ENCODE measurements around the gene MED9.

Gene MED9

DNA sequence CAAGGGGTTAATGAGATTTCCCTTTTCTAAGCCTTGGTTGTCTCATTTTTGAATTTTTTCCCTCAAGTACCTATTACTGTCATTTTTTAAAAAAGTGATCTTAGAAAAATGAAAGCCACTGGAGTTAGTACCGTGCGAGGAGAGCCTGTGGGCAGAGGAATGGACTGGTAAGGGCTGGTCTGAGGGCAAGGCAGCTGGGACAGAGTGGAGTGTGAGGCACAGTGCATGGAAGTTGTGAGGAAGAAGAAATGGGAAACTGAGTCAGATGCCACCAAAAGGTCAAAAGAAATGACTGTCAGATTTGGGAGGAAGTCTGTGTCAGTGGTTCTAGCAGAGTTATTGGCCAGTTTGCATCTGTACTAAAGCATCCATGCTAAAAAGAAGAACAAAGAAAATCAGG is 11.2 kb downstream of the MED9 start:
- no peak for DNase-seq (ENCODE audit: low read depth, low spot score)

DNA sequence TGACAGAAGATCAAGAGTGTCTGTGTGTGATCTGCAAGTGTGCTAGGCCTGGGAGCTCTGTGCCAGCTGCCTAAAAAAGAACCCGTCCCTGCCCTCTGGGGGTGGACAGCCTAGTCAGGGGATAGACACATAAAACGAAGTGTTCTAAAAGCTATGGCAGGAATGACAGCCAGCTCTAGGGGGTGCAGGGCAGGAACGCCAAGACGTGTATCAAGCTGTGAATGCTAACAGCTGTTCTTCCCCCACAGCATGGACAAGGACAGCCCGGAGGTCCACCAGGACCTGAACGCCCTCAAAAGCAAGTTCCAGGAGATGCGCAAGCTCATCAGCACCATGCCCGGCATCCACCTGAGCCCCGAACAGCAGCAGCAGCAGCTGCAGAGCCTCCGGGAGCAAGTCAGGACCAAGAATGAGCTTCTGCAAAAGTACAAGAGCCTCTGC is 14.3 kb downstream of the MED9 start:
- DNase-seq (ENCODE audit: low read depth, low spot score), result no peak

GRCh38 chr17:17491546-17491988 is 14.8 kb downstream of the MED9 start:
- no peak for DNase-seq (ENCODE audit: low read depth, low spot score)

DNA sequence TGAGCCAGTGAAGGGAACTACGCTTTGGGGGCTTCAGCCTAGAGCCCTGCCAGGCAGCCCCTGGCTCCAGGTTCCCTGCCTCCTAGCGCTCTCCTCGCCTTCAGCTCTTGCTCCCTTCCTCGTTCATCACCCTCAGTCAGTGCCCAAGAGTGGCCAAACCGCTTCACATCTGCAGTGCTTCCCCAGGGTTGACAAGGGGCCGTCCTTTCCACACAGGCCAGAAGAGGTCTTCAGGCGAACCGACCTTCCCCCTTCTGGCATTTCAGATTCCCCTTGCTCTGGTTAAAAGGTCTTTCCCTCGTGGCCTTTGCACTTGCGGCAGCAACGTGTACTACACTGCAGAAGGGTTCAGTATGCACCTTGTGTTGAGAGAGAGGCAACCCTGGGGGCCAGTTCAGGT is 15.3 kb downstream of the MED9 start:
- DNase-seq (ENCODE audit: low read depth, low spot score), result no peak

DNA sequence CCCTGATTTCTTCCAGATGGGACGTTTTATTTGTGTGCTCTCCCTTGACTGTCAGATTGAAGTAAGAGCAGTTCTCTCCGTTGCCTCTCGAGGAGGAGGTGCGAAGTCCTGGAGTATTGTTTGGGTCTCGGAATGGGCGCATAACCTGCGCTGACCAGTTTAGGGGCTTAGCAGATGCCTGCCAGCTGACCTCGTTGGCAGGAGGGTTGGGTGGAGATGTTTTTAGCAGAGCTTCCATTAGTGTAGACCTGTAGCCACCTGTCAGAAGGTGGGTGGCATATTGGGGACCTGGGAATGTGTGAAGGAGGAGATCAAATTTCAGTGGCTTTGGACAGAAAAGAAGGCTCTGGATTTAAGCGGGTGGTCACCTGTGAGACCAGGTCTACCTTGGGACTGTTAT is 15.8 kb downstream of the MED9 start:
- no peak for DNase-seq (ENCODE audit: low read depth, low spot score)

DNA sequence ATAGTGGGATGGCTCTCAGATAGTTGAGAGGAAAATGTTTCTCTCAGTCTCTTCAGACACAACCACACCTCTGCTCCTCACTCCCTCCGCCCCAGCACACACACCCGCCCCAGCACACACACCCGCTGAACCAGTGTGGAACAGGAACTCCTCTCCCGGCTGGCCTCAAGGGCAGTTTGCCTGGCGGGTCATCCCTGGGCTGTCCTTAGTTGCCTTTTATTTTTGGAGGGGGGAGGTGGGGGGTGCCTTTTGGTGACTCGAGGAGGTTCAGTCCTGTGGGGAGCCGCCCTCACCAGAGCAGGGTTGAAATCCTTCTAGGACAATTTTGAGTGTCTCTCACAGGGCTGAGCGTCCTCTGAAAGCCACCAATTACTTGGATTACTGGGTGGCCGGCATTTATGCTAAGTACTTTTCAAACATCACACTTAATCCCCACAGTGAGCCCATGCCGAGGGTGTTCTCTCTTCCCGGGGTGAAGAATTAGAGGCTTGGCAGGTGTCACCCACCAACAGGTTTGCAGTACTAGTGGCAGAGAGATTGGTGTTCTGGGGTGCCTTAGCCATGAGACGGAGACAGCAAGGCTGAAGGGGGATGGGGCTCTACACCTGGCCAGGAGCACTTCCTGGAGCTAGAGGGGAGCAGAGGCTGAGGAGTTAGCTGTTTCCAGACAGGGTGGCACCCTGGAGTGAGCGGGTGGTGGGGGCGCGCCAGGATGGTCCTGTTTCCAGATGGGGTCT is 16.6 kb downstream of the MED9 start:
- DNase-seq (ENCODE audit: low read depth, low spot score), result no peak

GRCh38 chr17:17493986-17494466 is 17.2 kb downstream of the MED9 start:
- no peak for DNase-seq (ENCODE audit: low read depth, low spot score)

DNA sequence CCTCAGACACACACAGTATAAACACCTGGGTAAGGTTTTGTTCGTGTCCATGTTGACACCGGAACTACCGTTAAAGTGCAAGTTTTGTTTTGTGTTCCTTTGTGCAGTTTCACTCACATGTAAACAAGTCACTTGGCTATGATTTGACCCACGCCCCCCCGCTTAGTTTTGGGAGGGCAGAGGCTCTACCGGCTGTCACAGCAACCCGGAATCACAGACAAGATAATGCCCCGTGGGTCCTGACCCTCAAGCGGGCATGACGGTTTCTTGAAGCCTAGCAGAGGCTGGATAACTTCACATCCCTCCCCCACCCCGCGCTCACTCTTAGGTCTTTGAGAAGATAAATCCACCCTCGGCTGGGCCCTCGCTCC is 17.7 kb downstream of the MED9 start:
- DNase-seq (ENCODE audit: low read depth, low spot score), result no peak

GRCh38 chr17:17494870-17495535 is 18.2 kb downstream of the MED9 start:
- no peak for DNase-seq (ENCODE audit: low read depth, low spot score)

DNA sequence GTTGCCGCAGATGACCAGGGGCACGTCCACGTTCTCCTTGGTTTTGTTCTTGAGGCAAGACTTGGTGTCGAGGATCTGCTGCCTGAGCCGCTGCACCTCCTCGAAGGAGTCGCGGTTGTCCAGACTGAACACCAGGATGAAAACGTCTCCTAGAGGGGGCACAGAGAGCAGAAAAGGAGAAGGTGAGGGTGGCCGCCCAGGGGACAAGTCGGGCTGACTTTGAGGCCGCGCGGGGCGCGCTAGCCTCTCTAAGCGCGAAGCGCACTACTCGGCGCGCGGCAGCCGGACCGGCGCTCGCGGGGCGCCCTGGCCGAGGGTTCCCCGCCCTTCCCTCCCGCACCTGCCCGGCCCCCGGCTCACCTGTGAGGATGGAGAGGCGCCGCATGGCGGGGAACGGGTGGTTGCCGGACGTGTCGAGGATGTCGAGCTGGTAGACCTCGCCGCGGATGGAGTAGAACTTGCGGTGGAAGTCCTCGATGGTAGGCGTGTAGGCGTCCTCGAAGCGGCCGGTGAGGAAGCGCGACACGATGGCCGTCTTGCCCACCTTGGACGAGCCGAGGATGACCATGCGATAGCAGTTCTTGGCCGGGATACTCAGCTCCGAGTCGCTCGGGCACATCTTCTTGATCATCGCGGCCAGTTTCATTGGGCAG is 18.9 kb downstream of the MED9 start:
- no peak for DNase-seq (ENCODE audit: low read depth, low spot score)

DNA sequence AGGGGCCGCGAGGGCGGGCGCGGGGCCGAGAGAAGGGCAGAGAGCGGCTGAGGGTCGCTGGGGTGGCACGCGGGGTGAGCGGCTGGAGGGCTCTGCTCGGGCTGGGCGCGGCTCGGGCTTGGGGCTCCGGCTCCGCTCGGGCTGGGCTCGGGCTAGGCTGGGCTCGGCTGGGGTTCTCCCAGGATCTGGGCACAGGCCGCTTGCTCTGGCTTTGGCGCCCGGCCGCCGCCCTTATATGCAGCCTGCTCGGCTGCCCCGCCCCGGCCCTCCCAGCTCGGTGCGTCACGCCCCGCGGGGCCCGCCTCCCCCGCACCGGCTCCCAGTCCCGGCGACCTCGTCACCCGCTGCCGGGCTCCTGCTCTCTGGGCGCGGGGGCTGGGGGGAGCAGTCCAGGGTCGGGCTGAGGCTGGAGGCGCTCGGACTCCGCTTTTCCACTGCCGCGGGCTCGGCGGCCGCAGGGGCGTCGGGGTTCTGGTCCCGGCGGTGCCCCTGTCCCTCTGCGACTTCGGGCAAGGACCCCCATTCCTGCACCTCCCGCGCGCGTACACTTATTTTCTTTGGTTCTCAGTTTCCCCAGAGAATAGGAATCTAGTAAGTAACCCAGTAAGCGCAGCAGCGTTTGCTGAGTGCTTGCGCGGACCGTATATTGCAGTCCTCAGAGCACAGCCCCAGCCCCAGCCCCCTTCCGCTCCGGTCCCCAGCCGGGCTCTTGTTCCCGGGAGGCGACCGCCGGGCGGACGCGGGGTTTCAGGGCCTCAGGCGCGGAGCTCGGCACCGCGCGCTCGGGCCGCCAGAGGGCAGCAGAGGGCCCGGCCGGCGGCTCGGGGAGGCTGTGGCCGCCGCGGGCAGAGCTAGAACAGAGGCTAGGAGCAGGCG is 19.6 kb downstream of the MED9 start, which contains the start of gene RASD1:
TSS of gene RASD1 (minus strand) at position 207 of the 876 bp plus-strand sequence. CDS start 214 bp downstream, outside the sequence.
- no peak for DNase-seq (ENCODE audit: low read depth, low spot score)

DNA sequence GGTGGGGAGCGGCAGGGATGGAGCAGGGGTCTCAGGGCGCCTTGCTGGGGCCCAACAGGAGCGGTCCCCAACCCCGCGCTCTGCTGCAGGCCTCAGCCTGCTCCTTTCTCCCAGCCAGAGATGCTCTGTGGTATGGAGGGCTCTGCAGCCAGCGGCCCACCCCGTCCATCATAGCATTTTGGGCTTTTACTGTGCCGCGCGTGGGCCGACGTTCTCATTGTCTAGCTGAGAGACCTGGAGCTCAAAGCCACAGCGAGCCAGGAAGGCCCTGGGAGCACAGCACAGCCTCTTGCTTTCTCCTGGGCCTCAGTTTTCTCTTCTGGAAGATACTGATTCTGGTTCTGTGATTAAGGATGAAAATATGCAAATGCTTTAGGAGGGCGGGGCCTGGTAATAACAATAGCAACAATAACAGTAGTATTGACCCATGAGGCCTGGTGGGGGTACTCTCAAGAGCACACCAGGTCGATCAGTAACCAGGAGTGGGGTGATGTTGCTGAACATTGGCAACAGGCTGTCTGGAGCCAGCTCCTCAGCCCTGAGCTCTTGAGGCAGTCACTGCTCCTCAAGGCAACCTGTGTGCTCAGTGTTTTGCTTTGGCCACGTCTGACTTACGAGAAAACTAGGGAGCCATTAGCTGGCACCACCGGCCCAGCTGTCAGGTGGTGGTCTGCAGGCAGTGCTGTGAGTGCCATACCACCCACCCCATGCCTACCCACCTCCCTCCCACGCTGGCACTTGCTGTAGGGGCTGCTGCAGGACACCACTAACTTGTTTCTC is 20.5 kb downstream of the MED9 start:
- no peak for DNase-seq (ENCODE audit: low read depth, low spot score)

- DNase-seq (ENCODE audit: low read depth, low spot score), result no peak
Observed at GRCh38 chr17:17497845-17498520, 21.2 kb downstream of the MED9 start.

GRCh38 chr17:17498606-17499301 is 22.0 kb downstream of the MED9 start:
- no peak for DNase-seq (ENCODE audit: low read depth, low spot score)

DNA sequence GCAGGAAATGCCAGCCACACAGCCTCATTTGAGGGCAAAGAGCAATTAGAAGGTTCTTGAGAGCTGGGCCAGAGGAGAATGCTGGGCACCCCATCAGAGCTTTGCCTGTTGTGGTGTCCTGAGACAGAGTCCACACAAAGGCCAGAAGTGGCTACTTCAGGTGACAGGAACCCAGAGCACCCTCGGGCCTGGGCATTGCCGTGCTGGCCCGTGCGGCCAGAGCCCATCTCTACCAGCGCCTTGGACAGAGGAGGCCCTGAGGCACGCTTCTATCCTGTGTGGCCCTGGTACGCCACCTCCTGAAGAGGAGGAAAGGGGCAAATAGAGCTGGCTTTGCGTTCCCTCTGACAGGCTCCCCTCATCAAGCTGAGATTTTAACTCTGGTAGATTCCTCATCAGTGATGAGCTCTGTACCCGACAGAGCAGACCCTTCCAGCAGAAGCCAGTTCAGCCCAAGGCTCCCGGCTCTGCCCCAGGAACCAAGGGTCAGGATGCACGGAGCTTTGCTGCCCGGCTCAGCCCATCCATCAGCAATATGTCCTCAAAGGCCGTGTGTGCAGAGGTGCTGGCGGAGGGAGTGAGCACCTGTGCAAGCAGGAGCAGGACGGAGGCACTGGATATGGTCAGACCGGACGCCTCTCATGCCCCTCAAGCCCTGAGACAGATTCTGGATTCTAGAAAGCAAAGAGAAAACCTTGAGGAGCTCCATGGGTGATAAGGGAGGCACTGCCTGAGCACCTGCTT is 22.8 kb downstream of the MED9 start:
- no peak for DNase-seq (ENCODE audit: low read depth, low spot score)

DNA sequence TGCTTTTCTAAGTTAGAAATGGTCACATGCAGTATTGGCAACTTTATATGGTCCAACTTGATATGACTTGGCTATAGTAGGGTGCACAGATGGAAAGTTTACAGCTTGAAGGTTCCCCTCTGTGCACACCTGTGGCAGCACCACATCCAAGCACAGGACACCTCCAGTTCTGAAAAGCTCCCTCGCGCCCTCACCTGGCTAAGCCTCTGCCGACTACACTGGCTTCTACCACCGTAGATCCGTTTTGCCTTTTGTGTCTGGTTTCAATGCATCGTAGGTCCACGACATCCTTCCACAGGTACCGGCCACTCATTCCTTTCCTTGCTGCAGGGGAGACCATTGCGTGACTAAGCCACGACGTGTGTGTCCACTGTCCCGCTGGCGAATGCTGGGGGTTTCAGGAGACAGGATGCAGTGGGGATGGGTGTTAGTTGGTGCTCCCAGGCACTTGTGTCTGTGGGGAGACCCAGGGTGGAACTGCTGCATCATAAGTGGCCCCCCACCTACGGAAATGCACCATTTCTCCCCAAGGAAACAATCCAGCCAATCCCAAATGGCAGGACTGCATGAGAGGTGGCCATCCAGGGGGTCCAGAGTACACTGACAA is 24.3 kb downstream of the MED9 start:
- DNase-seq (ENCODE audit: low read depth, low spot score), result no peak

DNA sequence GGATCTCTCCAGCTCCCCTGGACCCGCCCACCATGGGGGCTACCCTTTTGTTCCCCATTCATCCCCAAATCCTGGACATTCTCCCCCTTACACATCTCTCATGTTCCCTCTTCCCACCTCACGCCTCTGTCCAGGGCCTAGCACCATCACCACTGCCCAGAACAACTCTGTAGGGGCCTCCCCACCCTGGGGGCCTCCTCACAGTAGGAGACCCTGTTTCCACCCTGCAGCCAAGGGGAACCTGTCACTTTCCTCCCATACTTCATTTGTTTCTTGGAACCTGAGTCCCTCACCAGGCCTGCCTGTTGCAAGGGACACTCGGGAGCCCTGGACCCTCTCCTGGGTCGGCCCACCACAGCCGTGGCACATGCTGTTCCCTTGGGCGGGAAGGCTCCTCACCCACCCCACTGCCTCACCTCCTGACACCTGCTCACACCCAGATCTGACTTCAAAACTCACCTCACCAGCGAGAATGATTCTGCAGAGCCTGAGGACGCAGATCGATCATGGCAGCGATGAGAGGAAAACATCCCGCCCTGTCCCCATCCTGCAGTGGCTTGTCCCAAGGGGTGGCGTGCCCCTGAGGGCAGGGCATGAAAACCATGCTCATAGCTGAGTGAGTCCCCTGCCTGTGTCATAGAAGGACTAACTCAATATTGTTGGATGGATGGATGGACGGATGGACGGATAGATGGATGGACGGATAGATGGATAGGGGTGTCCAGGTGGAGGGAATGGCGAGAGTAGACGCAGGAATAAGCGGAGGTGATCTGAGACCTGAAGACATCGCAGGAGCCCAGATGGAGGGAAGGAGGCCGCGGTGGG is 26.2 kb downstream of the MED9 start:
- DNase-seq (ENCODE audit: low read depth, low spot score), result no peak

Measured in smooth muscle cell of the brain vasculature (primary cell).